Gastrocnemius medialis (tissue), 4 donors: ENCODE results near the gene PIK3C3. TPM values are rescaled to one million over a fixed set of nuclear protein-coding genes. Genes with fewer than 3 reads are reported as not detected.

ENCODE experiments used
- ATAC-seq, 2 donors: fragments of 150-250 bp; one replicate each; pipeline ENCODE4 v1.9.1; 2016
- DNase-seq, 2 donors: peaks; one replicate each; pipeline ENCODE4 v3.0.0-alpha.2; 2019
- H3K27ac ChIP-seq, 4 donors: fragments of 200-600 bp; sonication (generic); 1 replicate in 1 of 4; 2 replicates in 3 of 4; pipeline ENCODE4 v1.5.1; 2016 to 2018; ENCODE audit warnings: mild to moderate bottlenecking in 2 of 4, moderate library complexity in 1 of 4
- H3K27me3 ChIP-seq, 3 donors: fragments of 200-600 bp; sonication (generic) in 2 of 3; 1 replicate in 1 of 3; 2 replicates in 2 of 3; pipeline versions ENCODE4 v1.5.1 to v1.6.0; 2016 to 2019; ENCODE audit warnings: mild to moderate bottlenecking in 1 of 3, moderate library complexity in 1 of 3
- H3K36me3 ChIP-seq, 2 donors: fragments of 200-600 bp; sonication (generic) in 1 of 2; one replicate each; pipeline ENCODE4 v1.5.1; 2017 to 2018
- H3K4me1 ChIP-seq, 2 donors: fragments of 200-600 bp; sonication (generic) in 1 of 2; one replicate each; pipeline ENCODE4 v1.5.1; 2016 to 2017; ENCODE audit warnings: mild to moderate bottlenecking in 2 of 2
- H3K4me3 ChIP-seq, 4 donors: fragments of 200-600 bp; sonication (generic) in 3 of 4; 1 replicate in 1 of 4; 2 replicates in 3 of 4; pipeline ENCODE4 v1.5.1; 2016 to 2019; ENCODE audit warnings: mild to moderate bottlenecking in 2 of 4
- H3K9me3 ChIP-seq, 3 donors: fragments of 200-600 bp; sonication (generic) in 2 of 3; 1 replicate in 1 of 3; 2 replicates in 2 of 3; pipeline ENCODE4 v1.5.1; 2016 to 2019
- CTCF ChIP-seq, 5 experiments: fragments of 450-650 bp in 3 of 5; fragments of 200-600 bp in 2 of 5; sonication (generic) in 2 of 5; IDR thresholded peaks in 4 of 5; conservative IDR thresholded peaks in 1 of 5; 1 replicate in 4 of 5; 2 replicates in 1 of 5; pipeline ENCODE4 v1.5.1; 2016 to 2019; ENCODE audit warnings: antibody characterized with exemption in 5 of 5, mild to moderate bottlenecking in 3 of 5, moderate library complexity in 3 of 5
- POLR2A ChIP-seq, 2 donors: fragments of 450-650 bp; IDR thresholded peaks; one replicate each; pipeline ENCODE4 v1.6.1; 2017; ENCODE audit warnings: antibody characterized with exemption in 2 of 2, mild to moderate bottlenecking in 2 of 2, moderate library complexity in 2 of 2
- in situ Hi-C, 4 donors: fragments of 200-750 bp; cut with MboI; loops; one replicate each; pipeline versions ENCODE4 v1.15.0 to v1.8.0; 2017; ENCODE audit warnings: low sequenced_read_pairs in 4 of 4
- intact Hi-C: fragments of 100-400 bp; cut with DNase I; formaldehyde crosslinking; loops from one replicate; pipeline ENCODE4 v1.15.1; 2023; ENCODE audit warnings: low total_unique reads
- total RNA-seq, 4 donors: library from RNA; depleted of rRNA; stranded (reverse); fragments of >200 nt; gene quantifications; one replicate each; pipeline versions ENCODE4 v1.1.0 to v1.2.3, GENCODE V29; 2016

PIK3C3 gene
- total RNA-seq, 4 donors from 2014 or later = 21.7 to 38.6 (median 29.6) TPM

- Histone ChIP-seq H3K4me1 (no peaks in the 10 kb centered on the region), H3K4me3 (no peak overlapping the region), H3K9me3 (no peaks in the 10 kb centered on the region), H3K36me3 (no peaks in the 10 kb centered on the region), H3K27me3 (no peaks in the 10 kb centered on the region), H3K27ac (no peak overlapping the region)
- intact Hi-C loops (no loop called here), in situ Hi-C loops (loop anchor here in 1 of 4 donors (25.0 kb wide), 1 partner anchor 1131 kb away; no protein-coding TSS in a partner anchor)
- DNase-seq = no peak
- TF ChIP-seq POLR2A (IDR thresholded peaks at IDR 0.05) (no peak), CTCF (IDR thresholded peaks at IDR 0.05 in 4 of 5, conservative IDR thresholded peaks at IDR 0.05 in 1 of 5) (no peak)
- no peak for ATAC-seq
Observed at GRCh38 chr18:42131066-42131929, 176.3 kb downstream of the PIK3C3 start.

GRCh38 chr18:42131930-42132244 lies 176.9 kb downstream of the PIK3C3 start:
- intact Hi-C loops = no loop called here
- H3K36me3 ChIP-seq = no peaks in the 10 kb centered on the region
- no peak overlapping the region for H3K4me3 ChIP-seq
- no peak overlapping the region for H3K27ac ChIP-seq
- no peaks in the 10 kb centered on the region for H3K4me1 ChIP-seq
- no peak for DNase-seq
- no peak for ATAC-seq
- no peak for TF ChIP-seq CTCF (IDR thresholded peaks at IDR 0.05 in 4 of 5, conservative IDR thresholded peaks at IDR 0.05 in 1 of 5)
- no peak for TF ChIP-seq POLR2A (IDR thresholded peaks at IDR 0.05)
- H3K27me3 ChIP-seq = no peaks in the 10 kb centered on the region
- no peaks in the 10 kb centered on the region for H3K9me3 ChIP-seq
- in situ Hi-C loops = loop anchor here in 1 of 4 donors (25.0 kb wide), 1 partner anchor 1130 kb away; no protein-coding TSS in a partner anchor
